T-helper 17 cell (primary cell): ENCODE data around the gene ZNF580. TPM values are rescaled to one million over a fixed set of nuclear protein-coding genes. Genes with fewer than 3 reads are reported as not detected.

Experiments used
- ATAC-seq: fragments of 150-1000 bp; cut with Tn5 transposase; 2 replicates; pipeline ENCODE4 v1.10.0; 2021; ENCODE audit warnings: mild to moderate bottlenecking, moderate library complexity
- DNase-seq, 3 donors: peaks; one replicate each; pipeline versions ENCODE4 v3.0.0 to v3.0.0-alpha.2; 2020 to 2021
- H3K9me3 ChIP-seq: one replicate; pipeline ENCODE4 v1.7.0; 2013; ENCODE audit warnings: low read length, mild to moderate bottlenecking; ENCODE audit not compliant: control insufficient read depth, poor library complexity, severe bottlenecking
- H3K27ac Mint-ChIP-seq: one replicate; pipeline ENCODE4 v1.8.0; 2022; ENCODE audit warnings: mild to moderate bottlenecking, moderate library complexity, mixed read lengths
- H3K27me3 Mint-ChIP-seq: one replicate; pipeline ENCODE4 v1.8.0; 2022; ENCODE audit warnings: mixed read lengths
- H3K36me3 Mint-ChIP-seq: one replicate; pipeline ENCODE4 v1.8.0; 2022; ENCODE audit warnings: low read depth, mixed read lengths
- H3K4me1 Mint-ChIP-seq: one replicate; pipeline ENCODE4 v1.8.0; 2022; ENCODE audit warnings: mild to moderate bottlenecking, mixed read lengths
- H3K4me3 Mint-ChIP-seq: one replicate; pipeline ENCODE4 v1.8.0; 2022; ENCODE audit warnings: mild to moderate bottlenecking, moderate library complexity, mixed read lengths
- total RNA-seq, 4 donors: library from RNA in 2 of 4; stranded (reverse) in 2 of 4; gene quantifications; one replicate each; pipeline ENCODE4 v1.2.3 and lab custom pipeline; 2022 to 2026

The ZNF580 gene
- total RNA-seq, 2 donors from 2014 or later = 40.3 to 41.8 TPM

- ATAC-seq = no peak
- peak overlapping the region; percentile 77 for H3K27ac Mint-ChIP-seq
- H3K27me3 Mint-ChIP-seq = no peaks in the 10 kb centered on the region
- H3K36me3 Mint-ChIP-seq = peaks cover 5% of the 10 kb centered on the region
- H3K4me3 Mint-ChIP-seq = peak overlapping the region; percentile 95
- H3K4me1 Mint-ChIP-seq = peaks cover 24% of the 10 kb centered on the region
- DNase-seq = no peak
- no peaks in the 10 kb centered on the region for H3K9me3 ChIP-seq
Observed at GRCh38 chr19:55600662-55601028, 40.2 kb upstream of the ZNF580 start.

DNA sequence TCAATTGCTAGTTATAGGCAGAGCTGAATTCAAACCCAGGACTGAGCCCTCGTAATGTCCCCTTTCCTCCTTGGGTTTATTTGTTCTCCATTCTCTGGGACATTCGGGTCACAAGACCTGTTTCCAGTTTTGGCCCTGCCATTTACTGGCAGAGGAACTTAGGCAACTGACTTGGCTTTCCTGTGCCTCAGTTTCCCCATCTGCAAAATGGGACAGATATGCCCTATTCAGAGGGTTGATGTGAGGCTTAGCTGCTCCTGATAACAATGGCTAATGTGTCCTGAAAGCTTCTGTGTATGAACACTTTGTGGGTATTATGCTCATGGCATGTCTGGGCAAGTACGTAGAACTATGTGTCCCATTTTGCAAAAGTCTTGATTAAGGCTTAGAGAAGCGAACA is 39.7 kb upstream of the ZNF580 start:
- Mint-ChIP-seq H3K27me3 (no peaks in the 10 kb centered on the region), H3K27ac (peak overlapping the region; percentile 77), H3K4me1 (peaks cover 28% of the 10 kb centered on the region), H3K36me3 (peaks cover 6% of the 10 kb centered on the region), H3K4me3 (peak overlapping the region; percentile 95)
- ATAC-seq = no peak
- DNase-seq = no peak
- H3K9me3 ChIP-seq = no peaks in the 10 kb centered on the region

- Mint-ChIP-seq H3K4me1 (peaks cover 37% of the 10 kb centered on the region), H3K27ac (no peak overlapping the region), H3K36me3 (peaks cover 5% of the 10 kb centered on the region), H3K27me3 (no peaks in the 10 kb centered on the region), H3K4me3 (no peak overlapping the region)
- ATAC-seq (no peak), DNase-seq (no peak)
- H3K9me3 ChIP-seq = no peaks in the 10 kb centered on the region
Observed at GRCh38 chr19:55602104-55603001, 38.4 kb upstream of the ZNF580 start.

DNA sequence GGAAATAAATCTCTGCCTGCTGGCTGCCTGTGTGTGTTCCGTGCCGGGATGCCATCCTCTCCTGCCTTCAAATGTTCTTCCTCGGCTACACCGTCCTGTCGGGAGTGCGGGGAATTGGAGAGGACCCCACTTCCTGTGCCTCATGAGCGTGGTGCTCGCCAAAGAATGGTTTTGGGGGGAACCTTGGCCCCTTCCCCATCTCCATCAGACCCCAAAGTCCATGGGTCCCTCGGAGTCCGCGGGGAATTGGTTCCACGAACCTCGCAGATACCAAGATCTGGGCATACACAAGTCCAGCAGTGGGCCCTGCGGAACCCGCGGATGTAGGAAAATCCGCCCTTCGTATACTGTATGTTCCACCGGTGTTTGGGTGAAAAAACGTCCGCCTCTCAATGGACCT is 37.7 kb upstream of the ZNF580 start:
- Mint-ChIP-seq H3K27ac (no peak overlapping the region), H3K4me3 (peak overlapping the region; percentile 36), H3K4me1 (peaks cover 39% of the 10 kb centered on the region), H3K27me3 (no peaks in the 10 kb centered on the region), H3K36me3 (peaks cover 8% of the 10 kb centered on the region)
- H3K9me3 ChIP-seq = no peaks in the 10 kb centered on the region
- ATAC-seq (no peak), DNase-seq (no peak)

GRCh38 chr19:55603581-55604292 is 37.1 kb upstream of the ZNF580 start:
- no peaks in the 10 kb centered on the region for H3K9me3 ChIP-seq
- Mint-ChIP-seq H3K27me3 (no peaks in the 10 kb centered on the region), H3K4me3 (peak overlapping the region; percentile 36), H3K4me1 (peaks cover 39% of the 10 kb centered on the region), H3K27ac (no peak overlapping the region), H3K36me3 (peaks cover 8% of the 10 kb centered on the region)
- no peak for ATAC-seq
- no peak for DNase-seq

DNA sequence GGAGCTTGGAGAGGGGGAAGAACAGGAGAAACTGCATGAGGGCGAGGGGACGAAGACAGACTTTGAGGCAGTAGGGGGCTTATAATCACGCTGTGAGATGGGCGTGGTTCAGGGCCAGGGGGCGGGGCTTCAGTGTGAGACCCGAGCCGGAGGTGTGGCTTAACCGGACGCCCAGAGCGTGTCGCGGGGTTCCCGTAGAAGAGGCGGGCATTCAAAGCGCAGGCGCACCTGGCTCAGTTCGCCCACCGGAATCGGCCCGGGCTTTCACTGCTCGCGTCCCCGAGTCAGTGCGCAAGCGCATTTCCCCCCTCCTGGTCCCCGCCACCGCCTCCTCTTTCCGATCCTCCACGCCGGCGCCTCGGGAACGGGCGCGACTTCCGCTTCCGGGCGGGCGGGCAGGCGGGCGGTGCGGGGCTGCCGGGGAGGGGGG is 35.6 kb upstream of the ZNF580 start:
- Mint-ChIP-seq H3K36me3 (peaks cover 10% of the 10 kb centered on the region), H3K4me3 (peak overlapping the region; percentile 93), H3K27ac (peak overlapping the region; percentile 96), H3K27me3 (no peaks in the 10 kb centered on the region), H3K4me1 (peaks cover 44% of the 10 kb centered on the region)
- peak; percentile 84 for ATAC-seq
- H3K9me3 ChIP-seq = no peaks in the 10 kb centered on the region
- peak; percentile 95 to 98 (median 98) for DNase-seq

DNA sequence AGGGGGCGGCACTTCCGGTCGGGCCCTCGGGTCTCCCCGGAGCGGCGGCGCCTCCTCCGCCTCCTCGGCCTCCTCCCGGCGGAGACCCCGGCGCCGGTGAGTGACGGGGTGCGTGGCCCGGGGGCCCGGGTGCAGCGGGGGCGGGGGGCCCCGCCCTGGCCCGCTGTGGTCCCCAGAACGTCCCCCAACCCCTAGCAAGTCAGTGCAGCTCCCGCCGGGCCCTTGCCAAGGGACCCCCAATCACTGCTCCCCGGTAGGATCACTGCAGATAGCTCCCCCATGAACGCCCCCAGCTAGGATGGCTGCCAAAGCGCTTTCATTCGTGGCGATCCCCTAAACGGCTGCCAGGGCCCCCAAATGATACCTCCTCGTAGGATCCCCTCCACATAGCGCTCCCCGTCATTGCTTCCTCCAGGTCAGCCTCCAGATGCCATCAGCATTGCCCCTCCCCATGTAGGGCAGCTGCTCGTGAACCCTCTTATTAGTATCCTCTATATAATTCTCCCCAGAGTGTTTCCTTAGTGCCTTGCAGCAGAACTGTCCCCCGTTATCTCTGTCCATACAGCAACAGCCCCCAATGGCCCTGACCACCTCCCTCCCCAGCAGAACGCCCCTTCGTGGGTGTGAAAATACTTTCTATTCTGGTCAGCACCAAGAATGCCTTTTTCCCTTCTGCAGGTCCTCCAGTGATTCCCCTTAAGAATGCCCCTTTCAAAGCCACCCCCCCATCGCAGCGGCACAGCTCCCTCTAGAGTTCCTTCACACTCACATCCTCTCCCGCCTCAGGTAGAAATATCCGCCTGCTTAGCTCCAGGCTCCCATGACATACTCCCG is 34.9 kb upstream of the ZNF580 start, which contains the start of gene ZNF865:
TSS of gene ZNF865 (plus strand) at position 11 of the 834 bp plus-strand sequence. CDS start 7,972 bp downstream, outside the sequence.
- no peaks in the 10 kb centered on the region for H3K9me3 ChIP-seq
- H3K4me1 Mint-ChIP-seq = peaks cover 42% of the 10 kb centered on the region
- ATAC-seq = peak; percentile 51
- no peaks in the 10 kb centered on the region for H3K27me3 Mint-ChIP-seq
- peaks cover 10% of the 10 kb centered on the region for H3K36me3 Mint-ChIP-seq
- peak within 1 kb of the TSS; percentile 99 for H3K4me3 Mint-ChIP-seq
- peak; percentile 50 to 57 (median 52) for DNase-seq
- peak within 1 kb of the TSS; percentile 96 for H3K27ac Mint-ChIP-seq

DNA sequence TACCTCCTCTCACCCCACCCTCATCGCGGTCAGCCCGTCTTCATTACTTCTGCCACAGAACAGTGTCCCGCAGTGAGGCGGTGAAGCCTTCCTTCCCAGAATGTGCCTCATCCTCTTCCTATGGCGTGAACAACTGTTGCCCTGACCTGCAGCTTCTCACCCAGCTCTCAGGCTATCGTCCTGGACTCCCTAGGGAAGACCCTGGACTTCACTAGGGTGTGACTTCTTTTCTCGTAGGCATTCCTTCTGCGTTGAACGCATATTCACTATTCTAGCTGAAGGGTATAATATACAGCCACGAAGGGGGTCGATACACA is 34.4 kb upstream of the ZNF580 start:
- ATAC-seq = no peak
- H3K27ac Mint-ChIP-seq = peak overlapping the region; percentile 96
- H3K4me1 Mint-ChIP-seq = peaks cover 38% of the 10 kb centered on the region
- DNase-seq = no peak
- H3K36me3 Mint-ChIP-seq = peaks cover 10% of the 10 kb centered on the region
- no peaks in the 10 kb centered on the region for H3K27me3 Mint-ChIP-seq
- H3K4me3 Mint-ChIP-seq = peak overlapping the region; percentile 99
- no peaks in the 10 kb centered on the region for H3K9me3 ChIP-seq

DNA sequence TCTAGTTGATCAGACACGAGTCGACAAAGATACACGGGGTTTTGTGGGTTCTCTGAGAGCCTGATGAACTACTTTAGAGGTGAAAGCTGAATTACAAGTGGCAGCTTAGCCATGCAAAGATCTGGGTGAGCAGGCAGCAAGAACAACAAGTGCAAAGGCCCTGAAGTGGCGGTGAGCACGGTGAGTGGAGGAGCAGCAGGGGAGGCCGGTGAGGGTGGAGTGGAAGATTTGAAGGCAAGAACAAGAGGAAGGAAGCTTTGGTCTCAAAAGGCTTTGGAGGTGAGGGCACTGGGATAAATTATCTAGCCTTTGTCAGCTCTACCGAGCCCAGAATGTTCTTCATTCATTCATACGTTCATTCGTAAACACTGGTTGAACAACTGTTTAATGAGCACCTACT is 34.0 kb upstream of the ZNF580 start:
- peak overlapping the region; percentile 99 for H3K4me3 Mint-ChIP-seq
- H3K27me3 Mint-ChIP-seq = no peaks in the 10 kb centered on the region
- H3K9me3 ChIP-seq = no peaks in the 10 kb centered on the region
- peaks cover 10% of the 10 kb centered on the region for H3K36me3 Mint-ChIP-seq
- DNase-seq (no peak), ATAC-seq (no peak)
- H3K4me1 Mint-ChIP-seq = peaks cover 37% of the 10 kb centered on the region
- peak overlapping the region; percentile 96 for H3K27ac Mint-ChIP-seq

GRCh38 chr19:55609326-55609725 is 31.5 kb upstream of the ZNF580 start:
- Mint-ChIP-seq H3K36me3 (peaks cover 10% of the 10 kb centered on the region), H3K27ac (peak overlapping the region; percentile 87), H3K4me1 (peaks cover 43% of the 10 kb centered on the region)

DNA sequence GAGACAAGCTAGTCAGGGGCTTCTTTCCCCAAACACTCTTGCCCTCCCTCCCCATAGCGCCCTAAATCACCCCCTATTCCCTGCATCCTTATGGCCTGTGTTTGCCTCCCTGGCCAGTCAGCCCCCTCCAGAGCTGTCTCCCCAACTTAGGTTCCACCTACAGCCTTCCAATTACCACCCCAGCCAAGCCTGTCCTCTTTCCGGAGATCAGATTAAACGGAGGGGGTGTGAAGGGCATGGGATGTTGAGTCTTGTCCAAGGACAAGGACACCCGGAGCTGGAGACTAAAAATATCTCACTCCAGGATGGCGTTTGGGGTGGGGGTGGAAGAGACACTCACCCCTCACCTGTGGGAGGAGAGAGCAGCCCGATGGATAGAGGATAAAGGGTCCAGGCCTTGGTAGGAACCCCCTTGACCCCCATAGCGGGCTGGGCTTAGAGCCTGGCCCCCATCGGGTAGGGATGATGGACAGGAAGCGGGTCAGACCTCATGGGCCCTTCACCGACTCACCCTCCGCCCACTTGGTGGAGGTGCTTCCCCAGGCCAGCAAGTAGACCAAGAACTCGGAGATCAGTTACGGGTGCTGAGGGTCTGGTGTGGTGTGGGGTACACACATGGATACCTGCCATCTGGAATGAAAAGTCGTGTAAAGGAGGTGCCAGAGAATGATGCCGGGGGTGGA is 29.4 kb upstream of the ZNF580 start:
- ATAC-seq = no peak
- peaks cover 30% of the 10 kb centered on the region for H3K4me1 Mint-ChIP-seq
- no peak overlapping the region for H3K4me3 Mint-ChIP-seq
- no peak for DNase-seq
- peaks cover 5% of the 10 kb centered on the region for H3K36me3 Mint-ChIP-seq
- H3K27ac Mint-ChIP-seq = peak overlapping the region; percentile 29
- no peaks in the 10 kb centered on the region for H3K27me3 Mint-ChIP-seq
- H3K9me3 ChIP-seq = no peaks in the 10 kb centered on the region

More at GRCh38 chr19:55609326-55609725, 31.5 kb upstream of the ZNF580 start:
- DNase-seq = no peak
- no peak for ATAC-seq
- Mint-ChIP-seq H3K27me3 (no peaks in the 10 kb centered on the region), H3K4me3 (no peak overlapping the region)
- no peaks in the 10 kb centered on the region for H3K9me3 ChIP-seq

DNA sequence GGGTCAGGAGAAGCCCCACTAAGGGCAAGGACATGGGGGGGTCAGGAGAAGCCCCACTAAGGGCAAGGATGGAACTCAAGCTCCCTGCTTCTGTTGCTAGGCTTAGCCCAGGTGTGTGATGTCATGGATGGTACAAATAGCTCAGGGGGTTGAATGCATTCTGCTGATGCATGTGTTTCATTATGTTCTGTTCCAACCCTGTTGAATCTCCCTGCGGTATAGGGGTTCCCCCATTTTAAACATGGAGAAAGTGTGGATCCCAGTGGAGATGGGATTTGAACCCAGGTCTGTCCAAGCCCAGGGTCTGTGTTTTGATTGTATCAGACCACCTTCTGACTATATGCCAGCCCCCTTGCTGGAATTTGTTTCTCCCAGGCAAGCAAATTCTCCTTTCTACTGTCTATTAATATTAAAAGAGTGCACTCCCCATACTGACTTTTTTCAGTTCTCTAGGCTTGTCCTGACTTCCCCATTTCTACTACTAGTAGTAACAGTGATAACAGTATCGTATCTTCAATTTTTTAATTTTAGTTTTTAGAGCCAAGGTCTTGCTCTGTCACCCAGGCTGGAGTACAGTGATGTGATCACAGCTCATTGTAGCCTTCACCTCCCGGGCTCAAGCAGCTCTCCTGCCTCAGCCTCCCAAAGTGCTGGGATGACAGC is 28.7 kb upstream of the ZNF580 start:
- H3K4me3 Mint-ChIP-seq = no peak overlapping the region
- ATAC-seq (no peak), DNase-seq (no peak)
- H3K27ac Mint-ChIP-seq = peak overlapping the region; percentile 29
- peaks cover 5% of the 10 kb centered on the region for H3K36me3 Mint-ChIP-seq
- no peaks in the 10 kb centered on the region for H3K27me3 Mint-ChIP-seq
- H3K9me3 ChIP-seq = no peaks in the 10 kb centered on the region
- H3K4me1 Mint-ChIP-seq = peaks cover 25% of the 10 kb centered on the region
